HUES48 (cell line): Measurements from ENCODE around the gene NPDC1.

Source experiments
- H3K27ac ChIP-seq: one replicate; pipeline ENCODE4 v1.7.0; 2013; ENCODE audit warnings: low read depth, low read length, inconsistent platforms
- H3K27me3 ChIP-seq: 2 replicates; pipeline ENCODE4 v1.6.1; 2013; ENCODE audit warnings: mild to moderate bottlenecking, low read length; ENCODE audit not compliant: control insufficient read depth, insufficient read depth
- H3K36me3 ChIP-seq: 2 replicates; pipeline ENCODE4 v1.6.1; 2013; ENCODE audit warnings: low read length; ENCODE audit not compliant: control insufficient read depth, insufficient read depth
- H3K4me1 ChIP-seq: 2 replicates; pipeline ENCODE4 v1.6.1; 2013; ENCODE audit warnings: mild to moderate bottlenecking, low read length; ENCODE audit not compliant: control insufficient read depth, insufficient read depth
- H3K4me3 ChIP-seq: 2 replicates; pipeline ENCODE4 v1.5.1; 2013; ENCODE audit warnings: mild to moderate bottlenecking, low read depth, low read length
- H3K9ac ChIP-seq: 2 replicates; pipeline ENCODE4 v1.6.1; 2013; ENCODE audit warnings: mild to moderate bottlenecking, low read depth, low read length, moderate library complexity
- H3K9me3 ChIP-seq: 2 replicates; pipeline ENCODE4 v1.6.1; 2013; ENCODE audit warnings: low read length; ENCODE audit not compliant: control insufficient read depth, insufficient read depth

The NPDC1 gene

DNA sequence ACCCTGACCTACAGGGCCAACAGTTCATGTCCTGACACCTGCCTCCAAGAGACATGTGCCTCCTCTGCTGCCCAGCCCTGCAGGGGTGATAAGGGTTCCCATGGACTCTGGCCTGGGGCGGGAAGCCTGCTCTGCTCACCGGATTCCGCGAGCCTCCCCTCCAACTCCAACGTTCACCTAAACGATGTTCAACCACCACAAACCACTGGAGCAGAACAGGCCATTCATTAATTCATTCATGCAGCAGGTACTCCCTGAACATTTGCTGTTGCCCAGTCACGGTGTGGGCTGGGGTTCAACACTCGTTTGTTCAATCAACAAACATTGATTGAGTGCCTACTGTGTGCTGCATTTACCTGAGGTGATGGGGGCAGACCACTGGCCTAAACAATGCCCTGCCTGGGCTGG is 28.0 kb upstream of the NPDC1 start:
- Histone ChIP-seq H3K9me3 (no peaks in the 10 kb centered on the region), H3K9ac (no peak overlapping the region), H3K27me3 (peaks cover 27% of the 10 kb centered on the region), H3K36me3 (no peaks in the 10 kb centered on the region), H3K4me1 (peaks cover 24% of the 10 kb centered on the region), H3K4me3 (no peak overlapping the region), H3K27ac (no peak overlapping the region)

DNA sequence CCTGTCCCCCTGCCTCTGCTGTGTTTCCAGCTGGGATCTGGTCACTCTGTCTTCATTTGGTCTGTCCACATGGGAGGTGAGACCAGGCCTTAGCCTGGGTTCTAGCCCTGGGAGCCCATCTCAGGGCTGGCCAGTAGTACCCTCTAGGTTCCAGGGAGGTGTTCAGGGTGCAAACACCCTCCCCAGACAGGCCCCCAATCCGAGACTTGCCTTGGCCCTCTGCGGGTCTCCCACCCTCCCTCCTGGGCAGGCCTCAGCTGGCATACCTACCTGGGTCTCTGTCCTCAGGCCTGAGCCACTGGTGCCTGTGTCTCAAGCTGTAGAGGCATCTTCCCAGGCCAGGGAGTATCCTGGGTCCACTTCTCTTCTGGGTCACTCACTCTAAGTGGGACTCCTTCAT is 25.3 kb upstream of the NPDC1 start:
- Histone ChIP-seq H3K4me1 (peaks cover 17% of the 10 kb centered on the region), H3K9ac (no peak overlapping the region), H3K36me3 (no peaks in the 10 kb centered on the region), H3K27ac (no peak overlapping the region), H3K9me3 (no peaks in the 10 kb centered on the region), H3K4me3 (peak overlapping the region; percentile 77; the same call in 1 of the 2 replicates), H3K27me3 (peaks cover 6% of the 10 kb centered on the region)

DNA sequence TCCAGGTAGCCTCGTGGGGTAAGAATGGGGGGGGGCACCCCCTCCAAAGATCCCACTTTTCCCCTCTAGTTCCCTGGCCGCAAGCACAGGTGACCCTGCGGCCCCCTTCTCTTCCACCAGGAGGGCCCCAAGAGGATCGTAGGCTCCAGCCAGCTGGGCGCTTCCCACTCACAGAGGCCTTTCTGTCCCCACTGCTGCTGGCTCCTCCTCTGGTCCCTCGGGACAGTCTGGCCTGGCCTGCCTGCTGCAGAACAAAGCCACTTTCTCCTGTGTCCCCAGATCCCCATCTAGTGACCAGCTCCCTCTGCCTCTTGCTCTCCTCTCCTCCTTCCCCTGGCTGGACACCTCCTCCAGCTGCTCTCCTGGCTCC is 24.9 kb upstream of the NPDC1 start:
- Histone ChIP-seq H3K36me3 (peaks cover 2% of the 10 kb centered on the region; the same call in 1 of the 2 replicates), H3K9ac (peak overlapping the region; percentile 26; the same call in 1 of the 2 replicates), H3K27ac (no peak overlapping the region), H3K4me3 (peak overlapping the region; percentile 77; the same call in 1 of the 2 replicates), H3K9me3 (no peaks in the 10 kb centered on the region), H3K4me1 (peaks cover 17% of the 10 kb centered on the region), H3K27me3 (peaks cover 6% of the 10 kb centered on the region)

DNA sequence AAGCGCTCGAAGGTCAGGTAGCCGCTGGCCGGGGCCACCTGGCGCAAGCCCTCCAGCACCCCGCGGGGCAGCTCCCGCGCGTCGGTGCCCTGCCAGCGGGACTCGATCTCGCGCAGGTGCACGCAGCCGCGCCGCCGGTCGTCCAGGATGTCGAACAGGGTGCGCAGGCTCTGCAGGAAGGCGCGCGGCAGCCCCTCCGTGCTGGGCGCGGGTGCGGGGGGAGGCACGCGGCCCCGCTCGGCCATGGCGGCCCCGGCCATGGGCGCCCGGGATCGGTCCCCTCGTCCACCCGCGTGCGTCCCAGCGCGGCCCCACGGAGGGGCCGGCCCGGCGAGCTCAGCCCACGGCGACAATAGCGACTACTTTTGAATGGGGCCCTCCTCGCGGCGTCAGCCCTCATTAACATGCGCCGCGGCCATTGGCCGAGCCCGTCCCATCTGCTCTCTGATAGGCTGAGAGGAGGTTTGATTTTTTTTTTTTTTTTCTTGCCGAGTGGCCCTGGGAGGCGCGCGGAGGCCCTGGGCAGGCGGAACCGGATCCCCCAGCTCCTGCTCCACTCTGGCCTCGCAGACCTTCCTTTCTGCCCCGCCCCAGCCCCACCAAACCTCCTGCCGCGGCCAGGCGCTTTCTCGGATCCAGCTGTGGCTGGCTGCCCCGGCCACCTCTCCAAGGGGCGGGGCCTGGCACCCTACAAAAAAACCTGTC is 24.4 kb upstream of the NPDC1 start, which contains the start of gene SAPCD2:
Gene SAPCD2 (minus strand): TSS at position 357 of the 705 bp plus-strand sequence. CDS start 97 bp downstream, at position 260.
- peaks cover 15% of the 10 kb centered on the region for H3K4me1 ChIP-seq

GRCh38 chr9:137069508-137070091 is 23.6 kb upstream of the NPDC1 start:
- H3K4me1 ChIP-seq, result peaks cover 9% of the 10 kb centered on the region; the same call in 1 of the 2 replicates
- no peaks in the 10 kb centered on the region for H3K9me3 ChIP-seq
- no peak overlapping the region for H3K27ac ChIP-seq
- peaks cover 9% of the 10 kb centered on the region; the same call in 1 of the 2 replicates for H3K36me3 ChIP-seq
- peak overlapping the region; percentile 77 for H3K4me3 ChIP-seq
- no peak overlapping the region for H3K9ac ChIP-seq
- H3K27me3 ChIP-seq, result peaks cover 6% of the 10 kb centered on the region

More for the DNA sequence above, 24.4 kb upstream of the NPDC1 start, which contains the start of gene SAPCD2:
- Histone ChIP-seq H3K9me3 (no peaks in the 10 kb centered on the region), H3K9ac (peak within 1 kb of the TSS; percentile 53; the same call in 1 of the 2 replicates), H3K27ac (no peak within 1 kb of the TSS), H3K36me3 (peaks cover 8% of the 10 kb centered on the region; the same call in 1 of the 2 replicates), H3K4me3 (peak within 1 kb of the TSS; percentile 77), H3K27me3 (peaks cover 6% of the 10 kb centered on the region)

- Histone ChIP-seq H3K4me3 (peak overlapping the region; percentile 77), H3K36me3 (peaks cover 9% of the 10 kb centered on the region; the same call in 1 of the 2 replicates), H3K27me3 (peaks cover 6% of the 10 kb centered on the region), H3K9me3 (no peaks in the 10 kb centered on the region), H3K27ac (no peak overlapping the region), H3K4me1 (peaks cover 9% of the 10 kb centered on the region; the same call in 1 of the 2 replicates), H3K9ac (no peak overlapping the region)
Observed at GRCh38 chr9:137068539-137069507, 22.8 kb upstream of the NPDC1 start.

- Histone ChIP-seq H3K36me3 (peaks cover 9% of the 10 kb centered on the region; the same call in 1 of the 2 replicates), H3K4me3 (no peak overlapping the region), H3K9me3 (no peaks in the 10 kb centered on the region), H3K27ac (no peak overlapping the region), H3K4me1 (peaks cover 9% of the 10 kb centered on the region; the same call in 1 of the 2 replicates), H3K27me3 (peaks cover 6% of the 10 kb centered on the region), H3K9ac (no peak overlapping the region)
Observed at GRCh38 chr9:137067860-137068538, 22.0 kb upstream of the NPDC1 start.

DNA sequence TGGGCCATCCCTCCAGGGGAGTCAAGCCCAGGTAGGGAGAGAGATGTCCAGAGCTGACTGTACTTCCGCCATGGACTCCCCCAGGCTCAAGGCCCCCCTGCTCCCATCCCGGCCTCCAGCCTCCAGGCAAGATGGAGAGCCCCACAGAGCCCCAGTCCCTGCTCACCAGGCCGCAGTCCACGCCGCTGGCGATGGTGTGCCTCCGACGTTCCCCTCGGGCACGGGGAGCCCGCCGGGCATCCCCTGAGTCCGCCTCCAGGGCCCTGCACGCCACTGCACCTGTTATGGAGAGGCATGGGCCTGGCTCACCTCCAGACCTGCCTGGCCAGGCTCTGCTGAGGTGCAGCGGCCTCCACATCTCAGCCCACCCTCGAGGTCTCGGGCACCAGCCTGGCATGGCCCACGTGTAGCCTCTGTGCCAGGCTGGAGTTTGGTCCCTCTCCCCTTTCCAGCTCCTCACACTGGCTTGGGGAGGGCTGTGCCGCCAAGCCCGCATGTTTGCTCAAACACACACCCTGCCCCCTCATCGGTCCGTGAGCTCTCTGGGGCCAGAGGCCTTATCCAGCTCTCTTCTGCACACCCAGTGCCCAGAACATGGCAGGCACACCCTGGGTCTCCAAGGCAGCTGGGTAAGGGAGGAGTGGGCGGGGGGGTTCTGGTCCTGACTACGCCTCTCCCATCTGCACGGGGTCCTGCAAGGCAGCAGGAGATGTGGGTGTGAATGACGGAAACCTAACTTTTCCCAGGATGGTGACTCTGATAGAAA is 20.3 kb upstream of the NPDC1 start:
- H3K27ac ChIP-seq, result no peak overlapping the region
- H3K9ac ChIP-seq, result no peak overlapping the region
- peaks cover 9% of the 10 kb centered on the region; the same call in 1 of the 2 replicates for H3K36me3 ChIP-seq
- peaks cover 6% of the 10 kb centered on the region for H3K27me3 ChIP-seq
- no peaks in the 10 kb centered on the region for H3K9me3 ChIP-seq
- peaks cover 9% of the 10 kb centered on the region; the same call in 1 of the 2 replicates for H3K4me1 ChIP-seq
- no peak overlapping the region for H3K4me3 ChIP-seq

DNA sequence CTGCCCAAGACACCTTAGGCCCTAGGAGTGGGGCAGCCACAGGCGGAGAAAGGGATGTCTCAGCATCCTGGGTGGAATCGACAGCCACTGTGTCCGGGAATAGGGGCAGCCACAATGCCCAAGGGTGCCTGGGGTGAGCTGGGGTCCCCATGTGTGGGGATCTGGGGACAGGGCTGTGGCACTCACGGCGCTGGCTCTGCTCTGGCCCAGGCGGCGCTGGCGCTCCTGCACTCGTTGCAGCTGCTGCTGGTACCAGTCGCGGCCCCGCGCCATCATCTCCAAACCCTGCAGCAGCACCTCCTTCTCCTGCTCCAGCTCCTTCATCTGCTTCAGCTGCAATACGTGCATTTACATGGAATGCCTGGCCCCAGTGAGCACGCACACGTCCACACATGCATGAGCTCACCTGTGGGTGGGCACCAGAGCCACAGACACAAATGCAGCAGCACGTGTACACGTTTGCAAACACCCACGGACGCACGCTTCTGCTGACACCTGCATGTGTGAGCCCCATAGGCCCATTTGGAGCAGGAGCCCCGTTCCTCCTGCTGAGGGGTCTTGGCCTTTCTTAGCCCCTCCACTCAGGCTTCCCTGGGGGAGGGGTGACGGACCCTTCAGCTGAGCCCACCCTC is 19.5 kb upstream of the NPDC1 start:
- peaks cover 6% of the 10 kb centered on the region for H3K27me3 ChIP-seq
- peaks cover 9% of the 10 kb centered on the region; the same call in 1 of the 2 replicates for H3K36me3 ChIP-seq
- no peak overlapping the region for H3K27ac ChIP-seq
- no peak overlapping the region for H3K4me3 ChIP-seq
- no peak overlapping the region for H3K9ac ChIP-seq
- H3K9me3 ChIP-seq, result no peaks in the 10 kb centered on the region
- H3K4me1 ChIP-seq, result peaks cover 4% of the 10 kb centered on the region; the same call in 1 of the 2 replicates
